GM19238 (cell line): ENCODE data around the gene AFF3.

Source experiments
- DNase-seq: peaks from one replicate; pipeline ENCODE4 v3.0.0; 2011; ENCODE audit warnings: low spot score; ENCODE audit not compliant: insufficient read length

Gene AFF3

DNA sequence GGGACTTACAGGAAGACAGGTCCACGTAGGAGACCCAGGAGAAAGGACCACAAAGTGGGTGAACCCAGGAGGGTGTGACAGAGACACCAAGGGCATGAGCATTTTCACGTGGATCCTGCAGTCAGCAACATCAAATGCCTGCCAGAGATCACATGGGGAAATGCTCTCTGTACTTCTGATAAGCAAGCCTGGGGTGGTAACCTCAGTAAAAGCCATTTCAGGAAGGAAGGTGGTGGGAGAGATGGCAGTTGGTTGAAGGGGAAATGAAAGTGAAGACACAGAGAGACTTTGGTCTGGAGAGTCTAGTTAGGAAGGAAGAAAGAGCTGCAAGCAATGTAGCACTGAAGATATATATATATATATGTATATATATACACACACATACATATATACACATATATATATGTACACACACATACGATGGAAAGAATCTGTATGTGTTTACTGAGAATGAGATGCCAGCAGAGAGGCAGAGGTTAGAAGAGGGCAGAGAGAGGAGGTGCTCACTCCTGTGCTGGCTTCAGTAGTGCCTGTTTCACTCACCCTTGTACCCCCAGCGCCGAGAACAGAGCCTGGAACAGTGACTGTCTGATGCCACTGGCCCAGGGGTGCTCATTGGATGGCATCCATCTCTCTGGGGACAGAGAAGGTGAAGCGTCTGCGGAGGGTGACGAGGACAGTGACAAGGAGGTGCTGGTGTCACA lies 314.9 kb downstream of the AFF3 start:
- DNase-seq, result no peak

DNA sequence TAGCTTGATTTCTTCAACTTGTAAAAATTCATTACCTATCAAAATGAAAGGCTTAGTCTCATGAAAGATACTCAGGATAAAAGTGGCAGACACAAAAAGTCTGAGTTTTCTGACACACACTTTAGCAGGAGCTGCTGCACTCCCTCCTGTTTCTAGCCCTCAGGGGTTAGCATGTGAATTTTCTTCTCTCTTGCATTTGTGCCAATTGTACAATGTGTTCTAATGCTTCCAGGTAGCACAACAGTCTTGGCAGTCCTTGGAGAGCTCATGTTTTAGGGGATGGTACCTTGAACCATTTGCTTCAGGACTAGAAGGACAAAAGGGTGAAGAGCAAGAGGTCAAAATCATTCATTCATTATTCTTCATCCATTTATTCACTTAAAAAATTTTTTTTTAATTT lies 316.8 kb downstream of the AFF3 start:
- no peak for DNase-seq

DNA sequence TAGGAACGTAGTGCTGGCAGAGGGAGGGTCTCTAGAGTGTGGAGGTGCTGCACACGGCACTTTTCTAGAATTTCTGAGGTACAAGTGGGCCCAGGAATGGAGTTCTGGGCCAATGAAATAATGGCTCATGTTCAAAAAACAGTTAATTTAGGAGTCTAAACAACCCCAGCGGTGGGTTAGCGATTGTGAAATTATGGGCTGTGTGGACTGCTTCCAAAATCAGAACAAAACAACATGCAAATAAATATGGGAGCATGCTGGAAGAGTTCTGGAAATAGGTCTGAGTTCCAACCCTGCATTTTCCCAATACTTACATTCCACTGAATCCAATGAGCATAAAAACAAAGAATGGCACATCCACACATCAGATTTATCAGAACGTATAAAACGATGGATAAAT lies 317.6 kb downstream of the AFF3 start:
- no peak for DNase-seq

DNA sequence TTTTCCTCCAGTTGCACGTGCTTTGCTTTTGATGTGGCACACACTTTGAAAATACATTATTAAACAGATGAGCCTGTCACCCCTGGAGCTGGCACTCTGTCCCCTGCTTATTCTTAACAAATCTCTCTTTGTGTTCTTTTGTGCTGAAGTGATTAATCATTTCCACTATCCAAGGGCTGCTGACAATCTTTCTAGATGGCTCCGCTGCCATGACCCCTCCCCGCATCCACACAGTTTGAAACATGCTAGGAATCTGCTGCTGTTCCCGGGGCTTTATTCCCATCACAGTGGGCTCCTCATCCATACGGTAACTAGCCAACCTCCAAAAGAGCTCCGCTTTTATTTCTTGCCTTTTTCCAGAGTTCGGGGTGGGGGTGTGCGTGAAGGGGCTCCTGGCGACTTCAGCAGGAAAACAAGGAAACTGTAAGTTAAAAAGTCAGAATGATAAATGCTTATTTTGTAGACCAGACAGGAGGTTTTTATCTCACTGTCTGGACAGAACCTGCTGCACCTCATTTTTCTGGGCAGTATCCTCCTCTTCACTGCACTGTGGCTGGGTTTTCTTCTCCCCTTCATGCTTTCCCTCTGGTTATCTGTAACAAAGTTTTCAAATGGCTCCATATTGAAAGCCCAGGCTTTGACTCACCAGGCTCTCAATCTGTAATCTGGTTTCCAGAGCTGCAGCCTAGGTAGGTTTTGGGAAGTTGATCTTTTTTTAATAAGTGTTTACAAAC lies 319.7 kb downstream of the AFF3 start:
- no peak for DNase-seq

DNA sequence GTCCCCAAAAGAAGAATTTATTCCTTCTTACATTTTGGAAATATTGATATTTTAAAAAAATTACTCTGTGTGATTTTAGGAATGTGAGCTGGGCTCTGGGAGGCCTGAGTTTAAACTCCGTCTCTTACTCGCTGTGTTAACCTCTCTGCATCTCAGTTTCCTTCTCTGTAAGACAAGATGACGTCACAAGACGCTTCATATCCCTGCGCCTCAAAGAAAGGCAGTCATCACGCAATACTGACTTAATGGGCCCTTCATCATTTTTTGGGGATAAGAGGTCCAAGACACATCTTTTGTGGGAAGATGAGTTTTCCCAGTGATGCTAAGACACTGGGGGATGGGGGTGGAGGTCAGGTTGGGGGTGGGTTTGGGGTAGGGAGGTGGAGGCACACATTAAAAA lies 320.4 kb downstream of the AFF3 start:
- no peak for DNase-seq

DNA sequence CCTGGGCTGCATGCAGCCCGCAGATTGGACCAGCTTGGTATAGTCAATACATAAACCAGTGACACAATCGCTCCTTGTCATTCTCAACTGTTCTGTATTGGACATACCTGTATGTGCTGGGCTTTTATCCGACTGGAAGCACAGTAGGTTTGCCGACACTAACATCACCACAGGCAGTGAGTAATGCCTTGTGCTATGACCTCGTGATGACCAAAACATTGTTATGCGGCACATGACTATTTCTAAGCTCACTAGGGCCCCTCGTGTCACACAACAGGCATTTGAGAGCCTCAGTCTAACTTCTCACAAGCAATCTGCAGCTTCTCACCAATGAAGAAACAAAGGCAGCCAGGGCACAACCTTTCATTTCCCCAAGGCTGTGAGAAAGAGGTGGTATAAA lies 320.8 kb downstream of the AFF3 start:
- no peak for DNase-seq

DNA sequence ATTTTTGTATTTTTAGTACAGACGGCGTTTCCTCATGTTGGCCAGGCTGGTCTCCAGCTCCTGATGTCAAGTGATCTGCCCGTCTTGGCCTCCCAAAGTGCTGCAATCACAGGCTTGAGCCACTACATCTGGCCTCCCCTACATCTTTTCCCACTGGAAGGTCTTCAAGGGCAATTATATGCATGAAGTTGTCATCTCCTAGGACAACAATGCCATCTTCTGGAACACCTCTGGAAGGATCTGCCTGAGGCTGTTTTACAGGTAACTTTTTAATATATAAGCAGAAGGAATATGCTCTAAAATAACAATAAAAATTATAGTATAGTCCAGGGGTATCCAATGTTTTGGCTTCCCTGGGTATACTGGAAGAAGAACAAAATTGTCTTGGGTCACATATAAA lies 321.4 kb downstream of the AFF3 start:
- no peak for DNase-seq

DNA sequence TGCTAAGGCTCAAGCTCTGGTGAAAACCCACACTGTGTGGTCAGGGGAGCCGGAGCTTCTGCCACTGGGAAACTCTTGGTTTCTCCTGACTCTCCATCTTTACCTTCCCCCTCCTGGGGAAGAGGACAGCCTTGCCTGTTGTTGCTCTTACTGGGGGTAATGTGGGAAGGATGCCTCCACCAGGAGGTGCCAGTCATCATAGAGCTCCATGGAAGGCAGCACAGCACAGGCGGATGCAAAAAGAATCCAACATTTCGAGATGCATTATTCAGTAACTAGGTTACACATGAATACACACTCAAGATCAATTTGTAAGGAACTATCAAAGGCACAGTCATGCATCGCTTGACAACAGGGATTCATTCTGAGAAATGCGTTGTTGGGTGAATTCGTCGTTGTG lies 322.6 kb downstream of the AFF3 start:
- DNase-seq, result no peak

DNA sequence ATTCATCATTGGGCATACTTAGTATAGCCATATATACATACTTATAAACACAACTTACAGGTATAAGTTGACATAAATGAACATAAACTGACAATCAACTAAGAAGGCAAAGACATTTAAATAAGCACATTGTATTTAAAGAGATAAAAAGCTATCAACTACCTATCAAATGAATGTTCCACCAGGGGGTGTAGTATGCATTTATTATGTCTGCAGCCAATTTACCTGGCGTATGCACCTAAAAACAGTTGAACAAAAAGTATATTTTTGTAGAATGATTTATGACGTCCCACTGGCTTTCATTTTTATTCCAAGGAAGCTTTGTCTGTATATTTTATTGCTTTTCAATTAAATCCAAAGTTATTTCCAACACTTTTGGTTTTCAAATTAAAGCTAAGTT lies 323.5 kb downstream of the AFF3 start:
- DNase-seq, result no peak

DNA sequence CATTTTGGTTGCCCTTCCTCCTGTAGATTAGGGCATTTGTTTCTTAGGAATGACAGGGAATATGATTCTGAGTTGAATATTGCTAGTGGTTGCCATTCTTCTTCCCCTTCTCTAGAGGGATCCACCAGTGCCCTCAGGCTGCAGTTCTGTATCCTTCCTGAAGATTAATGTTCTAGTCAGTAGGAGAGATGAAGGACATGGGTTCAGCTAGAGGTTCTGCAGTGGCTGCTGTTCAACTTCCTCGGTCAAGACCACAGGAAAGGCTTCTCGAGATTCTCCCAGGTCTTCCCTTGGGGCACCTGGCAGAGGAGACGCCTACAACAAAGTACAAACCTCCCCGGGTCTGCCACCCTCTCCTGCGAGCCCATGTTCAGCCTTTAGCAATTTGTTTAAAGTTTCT lies 325.5 kb downstream of the AFF3 start:
- no peak for DNase-seq

DNA sequence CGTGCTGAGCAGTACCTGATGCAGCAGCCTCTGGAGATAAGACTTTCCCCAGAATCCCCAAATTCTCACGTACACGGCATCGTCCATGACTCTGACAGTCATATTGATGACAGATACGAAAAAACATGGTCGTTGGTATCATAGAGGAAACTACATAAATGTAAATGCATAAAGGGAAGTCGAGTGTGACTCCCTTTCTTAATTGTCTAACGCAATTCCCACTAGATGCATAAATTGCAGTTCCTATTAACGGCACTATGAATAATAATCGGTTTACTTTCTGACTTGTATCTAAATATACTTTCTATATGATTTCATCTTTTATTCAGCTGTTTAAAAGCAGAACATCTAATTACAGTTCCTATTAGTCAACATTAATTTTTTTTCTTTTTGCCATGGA lies 330.0 kb downstream of the AFF3 start:
- no peak for DNase-seq

DNA sequence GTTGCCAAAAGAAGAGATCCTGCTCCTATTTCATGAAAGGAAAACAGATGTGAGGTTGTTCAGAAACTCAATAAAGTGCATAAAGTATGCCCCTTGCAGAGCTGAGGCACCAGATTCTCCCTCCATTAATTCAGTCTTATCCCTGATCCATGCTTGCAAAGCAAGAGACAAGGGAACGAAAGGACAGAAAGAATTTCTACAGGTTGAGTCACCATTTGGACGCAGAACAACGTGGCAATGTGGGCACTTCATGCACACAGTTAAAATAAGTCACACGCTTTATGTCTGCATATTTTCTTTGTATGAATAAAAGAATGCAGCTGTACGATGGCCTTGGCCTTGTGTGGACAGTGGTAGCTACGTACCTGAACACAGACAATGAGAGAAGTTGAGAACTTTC lies 330.8 kb downstream of the AFF3 start:
- no peak for DNase-seq

DNA sequence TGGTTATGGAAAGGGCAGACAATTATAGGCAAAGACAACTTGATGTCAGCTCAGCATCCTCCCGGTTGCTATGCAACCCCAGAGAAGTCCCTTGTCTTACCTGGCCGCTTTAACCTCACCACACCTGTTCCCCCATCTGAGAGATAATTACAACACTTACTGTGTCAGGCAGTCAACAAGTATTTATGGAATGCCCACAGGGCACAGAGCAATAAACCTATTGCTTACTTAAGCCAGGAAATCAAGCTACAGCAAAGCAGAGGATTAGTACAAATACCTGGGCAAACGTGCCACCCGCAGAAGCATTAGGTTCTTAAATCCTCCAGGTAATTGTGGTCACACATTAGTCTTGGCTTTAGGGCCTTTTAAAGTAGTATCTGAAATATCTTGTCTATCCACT lies 332.2 kb downstream of the AFF3 start:
- no peak for DNase-seq

DNA sequence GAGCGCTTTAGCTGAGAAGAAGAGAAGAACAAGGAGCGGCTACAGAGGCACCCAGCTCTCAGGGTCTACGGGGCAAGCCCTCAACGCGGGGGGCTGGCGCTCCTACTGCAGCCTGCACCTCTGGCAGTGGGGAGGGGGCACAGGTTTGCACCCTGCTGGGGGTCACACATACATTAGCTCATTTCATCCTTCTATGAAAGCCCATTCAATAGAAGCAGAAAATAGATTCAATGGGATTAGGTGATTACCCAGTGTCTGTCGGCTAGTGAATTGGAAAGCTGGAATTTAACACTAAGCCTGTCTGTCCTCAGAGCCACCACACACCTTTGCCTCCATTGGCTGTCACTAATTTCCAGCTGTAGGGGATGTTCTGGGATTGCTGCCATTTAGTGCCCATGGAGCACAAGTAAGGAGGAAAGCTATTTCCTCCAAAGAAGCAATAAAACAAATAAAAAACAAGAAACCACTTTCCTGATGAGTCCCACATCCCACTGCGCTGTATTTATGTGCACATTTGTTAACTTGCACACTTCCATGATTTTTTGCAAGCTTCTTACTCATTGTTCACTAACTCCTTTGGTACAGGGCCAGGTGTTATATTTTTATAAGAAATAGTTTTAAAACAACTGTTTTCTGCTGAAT lies 333.0 kb downstream of the AFF3 start:
- DNase-seq, result no peak

DNA sequence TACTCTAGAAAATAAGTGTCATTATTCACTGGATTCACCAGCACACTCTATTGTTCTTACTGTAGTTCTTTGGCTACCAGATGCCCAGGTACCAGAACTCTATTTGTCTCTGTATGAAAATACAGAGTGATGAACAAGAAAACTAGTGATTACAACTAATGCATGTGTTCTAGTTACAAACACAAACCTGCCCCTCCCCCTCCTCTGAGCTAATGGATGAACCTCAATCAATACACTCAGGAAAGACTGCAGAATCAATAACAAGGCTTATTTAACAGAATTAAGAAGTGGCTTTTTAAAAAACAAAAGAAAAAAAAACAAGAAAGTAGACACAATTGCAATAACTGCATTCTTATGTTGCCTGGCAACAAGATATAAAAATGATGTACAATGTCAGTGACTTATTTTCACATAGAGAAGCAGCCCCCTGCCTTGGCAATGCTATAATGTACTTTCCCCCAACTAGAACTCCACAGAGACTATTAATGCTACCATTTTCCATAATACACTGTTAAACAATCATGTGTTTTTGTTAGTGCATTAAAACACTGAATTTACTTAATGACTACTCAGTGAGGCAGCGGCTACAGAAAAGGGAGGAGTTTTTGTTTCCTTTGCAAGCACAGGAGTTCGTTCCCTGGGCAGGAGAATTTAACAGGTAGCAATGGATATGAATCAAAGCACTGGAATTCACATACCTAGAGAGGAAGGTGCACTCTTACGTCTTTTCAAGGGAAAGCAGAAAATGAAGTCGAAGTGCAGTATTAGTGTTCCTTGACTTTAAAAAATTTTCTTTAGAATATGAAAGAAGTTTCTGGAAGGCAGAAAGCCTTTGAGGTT lies 333.8 kb downstream of the AFF3 start:
- no peak for DNase-seq

DNA sequence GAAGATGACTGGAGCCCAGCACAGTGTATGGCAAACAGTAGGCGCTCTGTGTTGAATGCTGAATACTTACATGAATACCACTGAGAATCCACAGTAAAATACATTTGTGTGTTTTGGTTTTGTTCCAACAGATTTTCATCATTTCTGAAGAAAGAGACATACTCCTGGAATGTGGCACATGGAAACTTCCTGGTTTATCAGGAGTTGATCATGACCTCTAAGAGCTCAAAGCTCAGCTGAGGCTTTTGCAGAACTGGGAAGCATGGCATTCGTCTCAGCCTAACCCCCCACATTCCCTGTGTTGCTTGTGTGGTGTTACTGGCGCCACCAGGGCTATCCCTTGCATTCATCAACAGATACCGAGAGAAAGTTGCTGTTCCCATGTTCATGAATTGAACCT lies 335.6 kb downstream of the AFF3 start:
- DNase-seq, result no peak

DNA sequence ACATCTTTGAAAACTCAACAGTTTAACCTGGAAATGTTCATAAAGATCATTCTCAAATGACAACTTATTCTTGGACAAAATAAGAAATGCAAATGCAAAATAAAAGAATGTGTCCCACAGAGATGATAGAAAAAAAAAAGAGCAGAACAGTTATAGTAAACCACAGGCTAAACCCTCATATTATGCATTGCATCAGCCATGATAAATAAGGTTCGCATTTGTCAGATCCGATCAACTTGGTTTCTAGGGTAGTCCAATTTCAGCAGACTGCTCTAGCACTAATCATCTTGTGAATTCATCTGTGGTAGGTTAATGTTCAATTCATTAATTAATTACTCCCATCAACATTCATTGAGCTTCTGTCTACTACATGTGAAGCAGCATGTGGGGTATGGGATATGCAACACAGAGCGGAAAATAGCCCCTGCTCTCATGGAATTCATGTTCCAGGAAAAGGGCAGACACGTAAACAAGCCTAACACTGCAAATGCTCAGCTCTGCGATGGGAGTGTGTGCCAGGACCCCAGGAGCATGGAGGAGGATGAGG lies 336.4 kb downstream of the AFF3 start:
- DNase-seq, result no peak

DNA sequence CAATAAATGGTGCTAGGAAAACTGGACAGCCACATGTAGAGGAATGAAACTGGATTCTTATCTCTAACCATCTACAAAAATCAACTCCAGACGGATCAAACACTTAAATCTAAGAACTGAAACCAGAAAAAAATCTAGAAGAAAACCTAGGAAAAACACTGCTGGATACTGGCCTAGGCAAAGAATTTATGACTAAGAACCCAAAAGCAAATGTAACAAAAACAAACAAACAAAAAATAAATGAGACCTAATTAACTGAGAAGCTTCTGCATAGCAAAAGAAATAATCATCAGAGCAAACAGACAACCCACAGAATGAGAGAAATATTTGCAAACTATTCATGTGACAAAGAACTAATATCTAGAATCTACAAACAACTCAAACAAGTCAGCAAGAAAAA lies 338.5 kb downstream of the AFF3 start:
- no peak for DNase-seq

DNA sequence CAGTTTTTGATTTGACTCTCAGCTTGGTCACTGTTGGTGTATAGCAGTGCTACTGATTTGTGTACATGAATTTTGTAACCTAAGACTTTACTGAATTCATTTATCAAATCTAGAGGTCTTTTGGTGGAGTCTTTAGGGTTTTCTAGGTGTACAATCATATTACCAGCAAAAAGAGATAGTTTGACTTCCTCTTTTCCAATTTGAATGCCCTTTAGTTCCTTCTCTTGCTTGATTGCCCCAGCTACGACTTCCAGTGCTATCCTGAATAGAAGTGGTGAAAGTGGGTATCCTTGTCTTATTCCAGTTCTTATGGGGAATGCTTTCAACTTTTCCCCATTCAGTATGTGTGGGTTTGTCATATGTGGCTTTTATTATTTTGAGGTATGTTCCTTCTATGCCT lies 339.7 kb downstream of the AFF3 start:
- no peak for DNase-seq

DNA sequence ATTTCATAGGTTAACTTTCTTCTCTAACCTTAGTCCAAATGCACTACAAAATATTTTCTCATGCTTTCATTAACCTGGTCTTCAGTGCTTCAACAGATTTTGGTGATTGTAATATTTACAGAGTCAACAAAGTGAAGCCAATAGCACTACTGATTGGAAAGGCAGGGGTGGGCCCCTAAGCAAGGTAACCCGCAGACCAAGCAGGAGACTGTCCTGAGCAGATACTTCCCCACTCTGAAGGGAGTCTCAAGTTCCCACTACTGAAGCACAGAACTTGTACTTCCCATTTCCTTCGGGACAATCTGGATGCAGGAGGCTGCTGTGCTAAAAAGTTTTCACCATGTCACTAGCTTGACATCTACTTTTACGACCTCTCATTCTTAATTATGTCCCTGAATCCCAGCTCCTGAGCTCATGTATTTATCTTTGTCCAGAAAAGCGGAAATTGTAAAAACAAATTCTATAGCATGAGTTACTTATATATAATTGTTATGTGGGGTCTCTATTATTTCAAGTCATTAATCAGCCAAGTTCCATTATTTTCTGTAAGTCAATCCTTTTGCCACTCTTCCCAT lies 341.0 kb downstream of the AFF3 start:
- no peak for DNase-seq

DNA sequence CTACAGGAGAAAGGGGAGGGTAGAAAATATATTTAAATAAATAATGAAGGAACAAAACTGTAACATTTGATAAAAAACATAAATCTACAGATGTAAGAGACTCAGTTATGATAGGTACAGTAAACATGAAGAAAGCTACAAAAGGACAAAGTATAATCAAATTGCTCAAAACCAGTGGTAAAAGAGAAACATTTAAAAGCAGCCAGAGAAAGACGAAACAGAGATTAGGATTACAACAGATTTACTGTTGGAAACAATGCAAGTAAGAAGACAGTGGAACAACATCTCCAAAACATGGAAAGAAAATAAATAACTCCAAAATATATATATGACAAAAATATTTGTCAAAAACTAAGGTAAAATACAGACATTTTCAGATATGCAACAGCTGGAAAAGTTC lies 344.9 kb downstream of the AFF3 start:
- no peak for DNase-seq
